Brain pericyte (primary cell): ENCODE measurements around the gene PTPRJ.

ENCODE experiments used
- DNase-seq: peaks from one replicate; pipeline ENCODE4 v3.0.0-alpha.2; 2012; ENCODE audit warnings: low read depth, low spot score

Gene PTPRJ

DNA sequence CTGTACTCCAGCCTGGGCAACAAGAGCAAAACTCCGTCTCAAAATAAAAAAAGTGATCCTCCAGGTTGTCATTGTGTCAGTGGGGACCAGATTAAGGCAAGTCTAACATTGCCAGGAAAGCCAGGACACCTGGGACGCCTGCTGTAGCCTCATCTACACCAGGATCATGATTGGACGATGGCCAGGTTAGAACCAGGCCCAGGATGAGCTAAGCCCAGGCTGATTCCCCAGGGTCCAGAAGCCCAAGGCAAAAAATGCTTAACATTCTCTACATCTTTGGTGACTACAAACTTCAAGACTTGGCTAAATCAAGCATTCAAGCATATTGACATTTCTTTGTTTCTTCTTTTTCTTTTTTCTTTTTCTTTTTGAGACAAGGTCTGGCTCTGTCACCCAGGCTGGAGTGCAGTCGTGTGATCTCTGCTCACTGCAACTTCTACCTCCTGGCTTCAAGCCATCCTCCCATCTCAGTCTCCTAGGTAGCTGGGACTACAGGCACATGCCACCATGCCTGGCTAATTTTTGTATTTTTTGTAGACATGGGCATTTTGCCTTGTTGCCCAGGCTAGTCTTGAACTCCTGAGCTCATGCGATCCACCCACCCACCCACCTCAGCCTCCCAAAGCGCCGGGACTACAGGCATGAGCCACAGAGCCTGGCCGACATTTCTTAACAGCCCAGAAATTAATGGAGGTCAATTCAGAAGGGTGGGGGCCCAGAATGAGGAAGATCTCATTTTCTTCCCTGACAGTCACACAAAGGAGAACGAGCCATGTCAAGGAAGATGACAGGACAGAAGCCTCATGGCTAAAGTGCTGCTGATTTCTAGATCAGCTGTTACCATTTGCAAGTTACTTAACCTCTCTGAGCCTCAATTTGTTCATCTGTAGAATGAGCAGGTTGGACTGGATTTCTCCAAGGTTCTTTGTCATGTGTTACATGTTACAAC is 12.5 kb upstream of the PTPRJ start:
- no peak for DNase-seq

DNA sequence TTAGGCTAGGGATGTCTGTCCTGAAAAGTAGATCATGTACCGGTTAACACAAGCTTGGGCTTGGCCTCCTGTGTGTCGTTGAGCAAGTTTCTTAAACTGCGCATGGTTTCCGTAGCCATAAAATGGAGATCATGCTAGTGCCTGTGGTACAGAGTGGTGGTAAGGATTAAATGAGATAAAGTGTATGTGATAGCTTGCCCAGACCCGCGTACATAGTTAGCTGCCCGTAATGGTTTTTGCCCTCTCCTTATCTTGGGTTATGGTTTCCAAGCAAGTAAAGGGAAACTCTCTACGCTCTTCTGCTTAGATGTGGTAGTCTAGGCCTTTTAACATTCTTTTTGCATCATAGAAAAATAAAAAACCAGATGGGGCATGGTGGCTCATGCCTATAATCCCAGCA is 11.0 kb upstream of the PTPRJ start:
- DNase-seq = no peak

DNA sequence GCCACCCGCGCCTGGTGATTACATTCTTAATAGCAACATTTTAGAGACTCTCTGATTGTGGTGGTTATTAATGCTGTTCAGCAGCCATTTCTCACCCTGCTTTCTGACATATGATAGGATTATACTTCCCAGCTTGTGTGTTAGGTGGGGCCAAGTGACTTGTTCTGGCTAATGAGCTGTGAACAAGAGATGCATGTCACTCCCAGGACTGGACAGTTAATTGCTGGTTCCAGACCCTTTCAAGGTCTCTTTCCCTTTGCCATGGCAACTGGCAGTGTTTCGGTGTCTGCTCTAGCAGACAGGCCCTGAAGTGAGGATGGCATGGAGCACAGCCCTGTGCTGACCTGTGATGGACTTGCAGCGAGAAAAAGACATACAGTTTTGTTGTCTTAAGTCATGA is 8.9 kb upstream of the PTPRJ start:
- no peak for DNase-seq

DNA sequence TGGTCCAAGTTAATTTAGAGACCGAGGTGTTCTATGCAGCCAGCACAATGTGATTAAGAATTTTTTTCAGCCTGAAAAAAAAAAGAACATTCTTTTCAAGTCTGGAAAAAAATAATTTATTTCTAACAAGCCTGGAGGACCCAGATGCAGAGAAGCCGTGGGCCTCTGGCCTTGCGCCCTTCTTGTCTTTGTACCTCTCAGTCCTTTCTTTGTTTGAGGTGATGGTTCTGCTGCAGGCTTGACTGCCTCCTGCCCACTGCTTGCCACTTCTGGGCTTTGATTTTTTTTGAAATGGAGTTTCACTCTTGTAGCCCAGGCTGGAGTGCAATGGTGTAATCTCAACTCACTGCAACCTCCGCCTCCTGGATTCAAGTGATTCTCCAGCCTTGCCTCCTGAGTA is 7.2 kb upstream of the PTPRJ start:
- no peak for DNase-seq

DNA sequence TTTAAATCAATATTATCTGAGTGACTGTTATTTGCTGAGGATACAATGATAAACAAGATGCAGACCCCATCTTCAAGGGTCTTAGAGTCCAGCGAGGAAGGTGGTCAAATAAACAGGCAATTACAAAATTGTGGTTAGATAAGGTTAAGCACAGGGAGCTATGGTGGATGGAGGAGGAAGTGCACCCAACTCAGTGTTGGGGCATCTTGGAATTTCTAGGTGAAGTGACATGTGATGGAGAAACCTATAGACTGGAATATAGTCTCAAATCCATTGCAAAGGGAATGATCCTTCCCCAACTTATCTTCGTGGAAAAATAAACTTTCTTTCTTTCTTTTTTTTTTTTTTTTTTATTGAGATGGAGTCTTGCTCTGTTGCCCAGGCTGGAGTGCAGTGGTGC is 3.4 kb upstream of the PTPRJ start:
- no peak for DNase-seq

DNA sequence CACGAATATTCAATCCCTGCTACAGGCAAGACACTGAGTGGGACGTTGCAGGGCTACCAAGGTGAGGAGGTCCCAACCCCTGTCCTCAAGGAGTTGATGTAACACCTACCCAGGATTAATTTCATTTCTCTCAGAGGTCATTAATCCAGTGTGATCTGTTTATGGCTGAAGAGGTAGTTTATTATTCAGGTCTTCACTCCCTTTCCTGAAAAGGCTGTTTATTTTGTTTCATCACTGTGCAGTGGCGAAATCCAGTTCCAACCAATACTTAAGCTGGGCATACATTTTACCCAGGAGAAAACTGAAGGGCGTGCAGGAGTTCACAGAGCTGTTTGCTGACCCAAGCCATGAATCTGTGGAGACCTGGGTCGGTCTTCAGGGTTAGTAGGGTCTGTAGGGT is 2.7 kb upstream of the PTPRJ start:
- no peak for DNase-seq

GRCh38 chr11:47979378-47980087 is 826 bp upstream of the PTPRJ start:
- DNase-seq = no peak

DNA sequence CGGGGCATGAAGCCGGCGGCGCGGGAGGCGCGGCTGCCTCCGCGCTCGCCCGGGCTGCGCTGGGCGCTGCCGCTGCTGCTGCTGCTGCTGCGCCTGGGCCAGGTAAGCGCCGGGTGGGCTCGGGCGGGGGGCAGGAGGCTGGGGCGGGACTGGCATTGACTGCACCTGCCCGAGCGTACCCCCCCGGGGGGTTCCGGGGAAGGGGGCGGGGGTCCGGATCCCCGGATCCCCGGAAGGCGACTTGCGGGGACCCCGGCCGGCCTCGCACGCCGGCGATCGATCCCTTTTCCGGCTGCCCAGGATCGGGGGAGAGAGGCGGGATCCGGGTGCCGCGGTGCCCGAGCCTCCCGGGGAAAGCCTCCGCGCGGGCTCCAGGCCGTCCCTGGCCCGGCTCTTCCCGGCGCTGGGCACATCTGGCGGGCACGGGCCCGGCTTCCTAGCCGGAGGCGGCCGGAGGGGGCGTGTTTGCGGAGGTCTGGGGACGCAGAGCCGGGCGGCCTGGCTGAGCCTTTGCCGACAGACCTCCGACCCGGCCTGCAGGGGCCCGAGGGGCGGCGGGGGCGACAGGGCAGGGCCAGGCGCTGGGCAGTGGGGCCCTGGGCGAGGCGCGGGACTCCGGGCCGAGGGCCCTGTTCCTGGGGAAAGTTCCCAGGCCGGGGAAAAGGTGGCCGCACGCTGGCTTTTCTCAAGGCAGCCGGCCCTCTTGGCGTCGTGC is 705 bp downstream of the PTPRJ start:
- no peak for DNase-seq

GRCh38 chr11:47981667-47982404 is 1.5 kb downstream of the PTPRJ start:
- DNase-seq = no peak

DNA sequence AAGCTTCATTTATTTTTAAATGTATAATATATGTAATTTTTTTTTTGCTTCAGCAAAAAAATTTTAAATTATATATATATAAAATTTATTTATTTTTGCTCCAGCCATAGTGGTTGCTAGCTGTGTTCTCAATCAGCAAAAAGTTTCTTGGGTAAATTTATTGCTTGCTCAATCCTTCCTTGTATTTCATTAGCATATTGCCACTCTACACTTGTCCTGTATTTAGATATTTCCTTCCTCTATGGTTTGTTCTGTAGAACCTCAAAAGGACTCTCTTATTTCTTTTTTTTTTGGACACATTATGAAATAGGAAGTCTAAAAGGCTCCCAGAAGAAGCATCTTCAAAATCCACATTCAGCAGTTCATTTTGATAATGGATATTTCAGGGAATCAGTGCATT is 2.3 kb downstream of the PTPRJ start:
- DNase-seq = no peak

DNA sequence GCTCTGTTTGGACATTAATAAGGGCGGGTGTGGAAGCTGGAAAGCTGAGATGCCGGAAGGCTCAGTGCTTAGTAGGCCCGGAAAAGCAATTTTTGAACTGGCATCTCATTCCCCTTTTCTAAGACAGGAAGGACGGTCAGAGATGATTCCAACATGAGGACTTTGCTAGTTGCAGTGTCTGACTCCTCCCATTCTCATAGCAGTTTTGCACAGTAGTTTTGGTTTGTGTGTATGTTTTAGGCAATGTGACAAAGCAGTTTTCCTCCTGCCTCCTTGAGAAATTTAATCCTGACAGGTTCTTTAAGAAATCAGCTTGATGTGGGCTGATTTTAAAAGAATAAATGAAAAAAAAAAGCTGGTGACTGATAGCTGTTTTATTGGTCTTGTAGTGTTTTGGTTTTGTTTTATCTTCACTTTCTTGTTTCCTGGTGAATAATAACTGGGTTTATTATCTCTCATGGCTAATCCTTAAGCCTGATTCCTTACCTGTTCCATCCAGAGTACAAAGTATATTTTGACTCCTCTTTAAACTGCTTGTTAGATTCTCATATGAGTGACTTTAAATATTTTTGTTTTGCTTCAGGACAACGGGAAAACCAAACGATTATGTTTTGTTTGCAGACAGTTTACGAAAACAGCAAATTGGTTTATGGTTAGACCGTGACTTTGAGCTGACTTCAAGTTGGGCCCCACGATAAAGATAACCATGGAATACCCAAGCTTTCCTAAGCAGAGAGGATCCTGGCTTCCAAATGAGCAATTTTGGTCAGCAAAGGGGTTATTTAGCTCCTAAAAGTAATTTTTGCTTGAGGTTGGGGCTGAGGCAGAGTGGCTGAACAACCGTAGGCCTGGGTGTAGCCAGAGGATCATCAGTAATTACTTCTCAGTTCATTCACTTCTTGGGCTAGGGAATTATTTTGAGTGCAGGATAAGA is 3.4 kb downstream of the PTPRJ start:
- DNase-seq = no peak

- DNase-seq = no peak
Observed at GRCh38 chr11:47986219-47986618, 5.9 kb downstream of the PTPRJ start.

DNA sequence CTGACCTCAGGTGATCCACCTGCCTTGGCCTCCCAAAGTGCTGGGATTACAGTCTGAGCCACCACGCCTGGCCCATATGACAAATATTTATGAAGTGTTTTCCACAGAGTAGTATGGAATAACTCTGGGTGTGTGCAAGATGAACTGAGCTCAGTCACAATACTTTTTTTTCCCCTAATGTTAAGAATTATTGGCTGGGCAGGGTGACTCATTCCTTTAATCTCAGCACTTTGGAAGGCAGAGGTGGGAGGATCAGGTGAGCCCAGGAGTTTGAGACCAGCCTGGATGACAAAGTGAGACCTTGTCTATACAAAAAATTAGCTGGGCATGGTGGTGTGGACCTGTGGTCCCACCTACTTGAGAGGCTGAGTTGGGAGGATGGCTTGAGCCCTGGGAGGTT is 6.4 kb downstream of the PTPRJ start:
- no peak for DNase-seq

- DNase-seq = no peak
Observed at GRCh38 chr11:47987310-47987709, 7.0 kb downstream of the PTPRJ start.

- no peak for DNase-seq
Observed at GRCh38 chr11:47987781-47988180, 7.4 kb downstream of the PTPRJ start.

GRCh38 chr11:47989779-47990178 is 9.4 kb downstream of the PTPRJ start:
- no peak for DNase-seq

- DNase-seq = no peak
Observed at GRCh38 chr11:47991266-47991830, 11.0 kb downstream of the PTPRJ start.

GRCh38 chr11:47991894-47992293 is 11.5 kb downstream of the PTPRJ start:
- no peak for DNase-seq

- no peak for DNase-seq
Observed at GRCh38 chr11:47992959-47993820, 12.8 kb downstream of the PTPRJ start.
